ENCODE results near the gene BFAR.
"Not testable (repeated sequence)": the region's sequence is repeated elsewhere in the genome, so short reads cannot be mapped to it uniquely, and the experiment has no call there.

Gene BFAR

DNA sequence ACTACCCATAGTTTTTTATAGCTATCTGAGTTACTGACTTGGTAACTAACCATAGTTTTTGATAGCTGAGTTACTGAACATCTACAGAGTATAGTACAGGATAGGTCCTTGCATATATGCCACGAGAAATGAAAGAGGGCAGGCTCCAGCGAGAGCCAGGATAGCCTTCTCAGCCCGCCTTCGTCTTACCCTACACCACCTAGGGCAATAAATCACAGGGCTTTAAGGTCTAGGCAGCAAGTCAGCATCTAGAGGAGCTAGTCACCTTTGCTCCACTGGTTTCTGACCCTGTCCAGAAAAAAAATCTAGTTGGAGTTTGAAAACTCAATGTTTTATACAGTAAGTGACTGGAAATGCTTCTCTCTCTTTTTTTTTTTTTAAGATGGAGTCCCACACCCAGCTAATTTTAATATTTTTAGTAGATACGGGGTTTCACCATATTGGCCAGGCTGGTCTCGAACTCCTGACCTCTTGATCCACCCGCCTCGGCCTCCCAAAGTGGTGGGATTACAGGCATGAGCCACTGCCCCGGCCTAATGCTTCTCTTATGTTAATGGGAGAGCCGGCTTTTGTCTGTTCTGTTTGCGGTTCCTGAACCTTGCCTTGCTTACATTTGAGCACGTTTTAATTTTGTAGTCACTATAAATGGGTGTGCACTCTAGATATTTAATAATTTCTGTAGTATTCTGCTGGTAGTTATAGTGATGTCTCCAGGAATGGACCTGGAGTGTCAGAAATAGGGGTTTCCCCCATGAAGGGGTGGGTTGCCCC, 2.8 kb downstream of the BFAR start:
- DNase-seq (ENCODE audit: low read depth) = no peak
- H3K4me3 ChIP-seq (ENCODE audit: control insufficient read depth, low read depth, low read length) = no peak overlapping the region
- TF ChIP-seq, protein P1, sequence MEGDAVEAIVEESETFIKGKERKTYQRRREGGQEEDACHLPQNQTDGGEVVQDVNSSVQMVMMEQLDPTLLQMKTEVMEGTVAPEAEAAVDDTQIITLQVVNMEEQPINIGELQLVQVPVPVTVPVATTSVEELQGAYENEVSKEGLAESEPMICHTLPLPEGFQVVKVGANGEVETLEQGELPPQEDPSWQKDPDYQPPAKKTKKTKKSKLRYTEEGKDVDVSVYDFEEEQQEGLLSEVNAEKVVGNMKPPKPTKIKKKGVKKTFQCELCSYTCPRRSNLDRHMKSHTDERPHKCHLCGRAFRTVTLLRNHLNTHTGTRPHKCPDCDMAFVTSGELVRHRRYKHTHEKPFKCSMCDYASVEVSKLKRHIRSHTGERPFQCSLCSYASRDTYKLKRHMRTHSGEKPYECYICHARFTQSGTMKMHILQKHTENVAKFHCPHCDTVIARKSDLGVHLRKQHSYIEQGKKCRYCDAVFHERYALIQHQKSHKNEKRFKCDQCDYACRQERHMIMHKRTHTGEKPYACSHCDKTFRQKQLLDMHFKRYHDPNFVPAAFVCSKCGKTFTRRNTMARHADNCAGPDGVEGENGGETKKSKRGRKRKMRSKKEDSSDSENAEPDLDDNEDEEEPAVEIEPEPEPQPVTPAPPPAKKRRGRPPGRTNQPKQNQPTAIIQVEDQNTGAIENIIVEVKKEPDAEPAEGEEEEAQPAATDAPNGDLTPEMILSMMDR (IDR thresholded peaks at IDR 0.05; ENCODE audit: control insufficient read depth, insufficient read depth, low read depth, low read length, missing control alignments) = no peak

DNA sequence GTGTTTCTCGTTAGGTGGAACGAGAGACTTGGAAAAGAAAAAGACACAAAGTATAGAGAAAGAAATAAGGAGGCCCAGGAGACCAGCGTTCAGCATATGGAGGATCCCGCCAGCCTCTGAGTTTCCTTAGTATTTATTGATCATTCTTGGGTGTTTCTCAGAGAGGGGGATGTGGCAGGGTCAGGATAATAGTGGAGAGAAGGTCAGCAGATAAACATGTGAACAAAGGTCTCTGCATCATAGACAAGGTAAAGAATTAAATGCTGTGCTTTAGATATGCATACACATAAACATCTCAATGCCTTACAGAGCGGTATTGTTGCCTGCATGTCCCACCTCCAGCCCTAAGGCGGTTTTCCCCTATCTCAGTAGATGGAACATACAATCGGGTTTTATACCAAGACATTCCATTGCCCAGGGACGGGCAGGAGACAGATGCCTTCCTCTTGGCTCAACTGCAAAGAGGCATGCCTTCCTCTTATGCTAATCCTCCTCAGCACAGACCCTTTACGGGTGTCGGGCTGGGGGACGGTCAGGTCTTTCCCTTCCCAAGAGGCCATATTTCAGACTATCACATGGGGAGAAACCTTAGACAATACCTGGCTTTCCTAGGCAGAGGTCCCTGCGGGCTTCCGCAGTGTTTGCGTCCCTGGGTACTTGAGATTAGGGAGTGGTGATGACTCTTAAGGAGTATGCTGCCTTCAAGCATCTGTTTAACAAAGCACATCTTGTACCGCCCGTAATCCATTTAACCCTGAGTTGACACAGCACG, 3.6 kb downstream of the BFAR start:
- not testable (repeated sequence) for DNase-seq (ENCODE audit: low read depth)

DNA sequence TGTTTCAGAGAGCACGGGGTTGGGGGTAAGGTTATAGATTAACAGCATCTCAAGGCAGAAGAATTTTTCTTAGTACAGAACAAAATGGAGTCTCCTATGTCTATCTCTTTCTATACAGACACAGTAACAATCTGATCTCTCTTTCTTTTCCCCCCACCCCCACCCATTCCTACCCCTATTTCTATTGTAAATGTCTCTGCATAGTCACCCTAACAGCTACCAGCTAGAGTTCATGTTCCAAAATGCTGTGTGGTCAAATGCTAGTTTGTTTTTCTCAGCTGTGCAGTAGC, 4.1 kb downstream of the BFAR start:
- DNase-seq (ENCODE audit: low read depth); H3K4me3 ChIP-seq (ENCODE audit: control insufficient read depth, low read depth, low read length): not testable (repeated sequence)

More for the DNA sequence above, 3.6 kb downstream of the BFAR start:
- H3K4me3 ChIP-seq (ENCODE audit: control insufficient read depth, low read depth, low read length) = not testable (repeated sequence)

DNA sequence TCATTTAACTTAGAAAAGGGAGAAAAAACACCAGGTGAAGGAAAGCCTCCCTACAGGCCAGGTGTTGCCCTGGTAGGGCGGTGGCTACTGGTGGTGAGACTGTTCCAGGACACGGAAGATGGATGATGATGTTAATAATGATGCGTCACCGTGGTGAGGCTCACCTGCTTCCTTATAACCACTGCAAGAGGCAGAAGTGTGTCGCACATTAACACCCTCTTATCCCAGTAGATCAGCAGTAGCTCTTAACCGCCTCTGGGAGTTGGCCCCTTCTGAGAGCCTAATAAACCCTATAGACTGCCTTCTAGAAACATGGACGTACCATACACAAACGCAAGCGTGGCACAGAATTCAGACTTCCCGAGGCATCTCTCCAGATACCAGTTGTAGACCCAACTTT, 7.8 kb downstream of the BFAR start:
- TF ChIP-seq, protein P1 (IDR thresholded peaks at IDR 0.05; ENCODE audit: control insufficient read depth, insufficient read depth, low read depth, low read length, missing control alignments) = no peak
- H3K4me3 ChIP-seq (ENCODE audit: control insufficient read depth, low read depth, low read length) = no peak overlapping the region
- no peak for DNase-seq (ENCODE audit: low read depth)

DNA sequence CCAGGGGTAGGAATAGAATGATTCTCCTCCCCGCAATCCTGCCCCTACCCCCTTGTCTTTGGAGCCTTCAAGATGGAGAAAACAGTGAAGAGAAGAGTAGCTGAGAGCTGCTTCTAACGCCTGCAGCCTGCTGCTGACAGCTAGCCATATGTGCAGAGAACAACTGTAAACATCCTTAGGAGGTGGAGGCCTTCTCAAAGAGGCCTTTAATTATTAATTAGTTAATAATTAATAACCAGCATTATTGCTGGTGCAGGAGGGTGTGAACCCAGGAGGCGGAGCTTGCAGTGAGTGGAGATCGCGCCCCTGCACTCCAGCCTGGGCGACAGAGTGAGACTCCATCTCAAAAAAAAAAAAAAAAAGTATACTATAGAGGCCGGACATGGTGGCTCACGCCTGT, 8.5 kb downstream of the BFAR start:
- no peak overlapping the region for H3K4me3 ChIP-seq (ENCODE audit: control insufficient read depth, low read depth, low read length)
- no peak for DNase-seq (ENCODE audit: low read depth)
- TF ChIP-seq, protein P1 (IDR thresholded peaks at IDR 0.05; ENCODE audit: control insufficient read depth, insufficient read depth, low read depth, low read length, missing control alignments) = no peak

DNA sequence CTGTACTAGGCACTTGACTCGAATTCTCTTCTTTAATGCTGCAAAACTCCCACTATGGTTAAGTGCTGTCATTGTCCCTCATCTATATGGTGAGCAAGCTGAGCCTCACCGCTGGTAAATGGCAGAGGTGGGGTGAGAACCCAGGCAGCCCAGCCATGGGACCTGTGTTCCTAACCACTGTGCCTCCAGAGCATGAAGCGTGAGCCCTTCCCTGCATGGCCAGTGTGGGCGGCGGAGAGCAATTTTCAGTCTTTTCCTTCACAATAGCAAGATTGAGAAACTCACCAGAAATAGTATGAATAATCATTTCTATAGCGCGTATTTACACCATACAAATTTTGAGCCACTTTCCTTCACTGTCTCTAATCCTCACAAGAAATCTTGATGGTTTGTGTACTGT, 9.2 kb downstream of the BFAR start:
- TF ChIP-seq, protein P1 (IDR thresholded peaks at IDR 0.05; ENCODE audit: control insufficient read depth, insufficient read depth, low read depth, low read length, missing control alignments) = no peak
- DNase-seq (ENCODE audit: low read depth) = no peak
- no peak overlapping the region for H3K4me3 ChIP-seq (ENCODE audit: control insufficient read depth, low read depth, low read length)

DNA sequence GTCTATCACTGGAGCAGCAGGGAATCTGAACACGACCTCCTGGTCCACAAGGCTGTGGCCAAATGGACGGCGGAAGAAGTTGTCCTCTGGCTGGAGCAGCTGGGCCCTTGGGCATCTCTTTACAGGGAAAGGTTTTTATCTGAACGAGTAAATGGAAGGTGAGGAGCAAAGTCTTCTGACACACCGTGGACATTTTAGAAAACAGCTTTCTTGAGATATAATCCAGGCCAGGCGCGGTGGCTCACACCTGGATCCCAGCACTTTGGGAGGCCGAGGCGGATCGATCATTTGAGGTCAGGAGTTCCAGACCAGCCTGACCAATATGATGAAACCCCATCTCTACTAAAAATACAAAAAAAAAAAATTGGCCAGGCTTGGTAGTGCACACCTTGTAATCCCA, 17.1 kb downstream of the BFAR start:
- TF ChIP-seq, protein P1 (IDR thresholded peaks at IDR 0.05; ENCODE audit: control insufficient read depth, insufficient read depth, low read depth, low read length, missing control alignments) = no peak
- DNase-seq (ENCODE audit: low read depth) = no peak
- no peak overlapping the region for H3K4me3 ChIP-seq (ENCODE audit: control insufficient read depth, low read depth, low read length)
